ENCODE measurements around the gene PTPRE.

GRCh38 chr10:128017822-128018221, 110.9 kb downstream of the PTPRE start:
- no peak for TF ChIP-seq GATA2 (IDR thresholded peaks at IDR 0.05; ENCODE audit: low read depth, low read length)
- no peak for TF ChIP-seq GATA3 (IDR thresholded peaks at IDR 0.05; ENCODE audit: low read depth, low read length)

All from SH-SY5Y (cell line).